WERI-Rb-1 (cell line): ENCODE measurements around the gene RIPOR2.

Experiments used
- DNase-seq: peaks from one replicate; pipeline ENCODE4 v3.0.0-alpha.2; 2020
- H3K27ac ChIP-seq: fragments of 250-450 bp; sonication (Bioruptor Pico); 2 replicates; pipeline ENCODE4 v1.5.1; 2020; ENCODE audit warnings: mild to moderate bottlenecking, moderate library complexity
- H3K27me3 ChIP-seq: fragments of 250-450 bp; sonication (Bioruptor Pico); 2 replicates; pipeline ENCODE4 v1.5.1; 2021; ENCODE audit warnings: mild to moderate bottlenecking, low read depth, moderate library complexity; ENCODE audit not compliant: insufficient read depth, severe bottlenecking
- H3K36me3 ChIP-seq: fragments of 250-450 bp; sonication (Bioruptor Pico); 2 replicates; pipeline ENCODE4 v1.5.1; 2020; ENCODE audit warnings: mild to moderate bottlenecking, moderate library complexity
- H3K4me3 ChIP-seq: 2 replicates; pipeline ENCODE4 v1.5.1; 2011; ENCODE audit warnings: low read depth, mild to moderate bottlenecking, control low read depth, low read length
- H3K9me3 ChIP-seq: fragments of 250-450 bp; sonication (Bioruptor Pico); 2 replicates; pipeline ENCODE4 v1.5.1; 2021; ENCODE audit warnings: mild to moderate bottlenecking, moderate library complexity; ENCODE audit not compliant: severe bottlenecking
- TF ChIP-seq, protein P1 (sequence below): IDR thresholded peaks from 2 replicates; pipeline ENCODE4 v1.5.1; 2011; ENCODE audit warnings: low read depth, mild to moderate bottlenecking, control low read depth, inconsistent platforms, low read length

Gene RIPOR2

DNA sequence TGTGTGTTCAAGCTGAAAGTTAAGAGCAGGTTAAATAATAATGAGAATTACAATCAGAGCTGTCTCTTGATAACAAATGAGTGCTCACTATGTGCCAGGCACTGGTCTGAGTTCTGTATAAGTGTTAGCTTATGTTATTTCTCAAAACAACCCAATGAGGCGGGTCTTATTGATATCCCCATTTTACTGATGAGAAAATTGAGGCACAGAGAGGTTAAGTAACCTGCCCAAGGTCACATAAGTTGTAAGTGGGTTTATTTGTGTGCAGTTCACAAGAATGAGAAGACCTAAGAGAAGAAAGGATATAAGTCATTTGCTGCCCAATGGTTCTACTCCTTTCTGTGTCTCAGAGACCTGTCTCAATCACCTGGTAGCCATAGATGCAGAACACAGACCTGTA is 103.0 kb downstream of the RIPOR2 start:
- Histone ChIP-seq H3K4me3 (no peak overlapping the region), H3K9me3 (no peaks in the 10 kb centered on the region), H3K36me3 (no peaks in the 10 kb centered on the region), H3K27ac (no peak overlapping the region), H3K27me3 (no peaks in the 10 kb centered on the region)
- no peak for DNase-seq
- TF ChIP-seq, protein P1, sequence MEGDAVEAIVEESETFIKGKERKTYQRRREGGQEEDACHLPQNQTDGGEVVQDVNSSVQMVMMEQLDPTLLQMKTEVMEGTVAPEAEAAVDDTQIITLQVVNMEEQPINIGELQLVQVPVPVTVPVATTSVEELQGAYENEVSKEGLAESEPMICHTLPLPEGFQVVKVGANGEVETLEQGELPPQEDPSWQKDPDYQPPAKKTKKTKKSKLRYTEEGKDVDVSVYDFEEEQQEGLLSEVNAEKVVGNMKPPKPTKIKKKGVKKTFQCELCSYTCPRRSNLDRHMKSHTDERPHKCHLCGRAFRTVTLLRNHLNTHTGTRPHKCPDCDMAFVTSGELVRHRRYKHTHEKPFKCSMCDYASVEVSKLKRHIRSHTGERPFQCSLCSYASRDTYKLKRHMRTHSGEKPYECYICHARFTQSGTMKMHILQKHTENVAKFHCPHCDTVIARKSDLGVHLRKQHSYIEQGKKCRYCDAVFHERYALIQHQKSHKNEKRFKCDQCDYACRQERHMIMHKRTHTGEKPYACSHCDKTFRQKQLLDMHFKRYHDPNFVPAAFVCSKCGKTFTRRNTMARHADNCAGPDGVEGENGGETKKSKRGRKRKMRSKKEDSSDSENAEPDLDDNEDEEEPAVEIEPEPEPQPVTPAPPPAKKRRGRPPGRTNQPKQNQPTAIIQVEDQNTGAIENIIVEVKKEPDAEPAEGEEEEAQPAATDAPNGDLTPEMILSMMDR = no peak

DNA sequence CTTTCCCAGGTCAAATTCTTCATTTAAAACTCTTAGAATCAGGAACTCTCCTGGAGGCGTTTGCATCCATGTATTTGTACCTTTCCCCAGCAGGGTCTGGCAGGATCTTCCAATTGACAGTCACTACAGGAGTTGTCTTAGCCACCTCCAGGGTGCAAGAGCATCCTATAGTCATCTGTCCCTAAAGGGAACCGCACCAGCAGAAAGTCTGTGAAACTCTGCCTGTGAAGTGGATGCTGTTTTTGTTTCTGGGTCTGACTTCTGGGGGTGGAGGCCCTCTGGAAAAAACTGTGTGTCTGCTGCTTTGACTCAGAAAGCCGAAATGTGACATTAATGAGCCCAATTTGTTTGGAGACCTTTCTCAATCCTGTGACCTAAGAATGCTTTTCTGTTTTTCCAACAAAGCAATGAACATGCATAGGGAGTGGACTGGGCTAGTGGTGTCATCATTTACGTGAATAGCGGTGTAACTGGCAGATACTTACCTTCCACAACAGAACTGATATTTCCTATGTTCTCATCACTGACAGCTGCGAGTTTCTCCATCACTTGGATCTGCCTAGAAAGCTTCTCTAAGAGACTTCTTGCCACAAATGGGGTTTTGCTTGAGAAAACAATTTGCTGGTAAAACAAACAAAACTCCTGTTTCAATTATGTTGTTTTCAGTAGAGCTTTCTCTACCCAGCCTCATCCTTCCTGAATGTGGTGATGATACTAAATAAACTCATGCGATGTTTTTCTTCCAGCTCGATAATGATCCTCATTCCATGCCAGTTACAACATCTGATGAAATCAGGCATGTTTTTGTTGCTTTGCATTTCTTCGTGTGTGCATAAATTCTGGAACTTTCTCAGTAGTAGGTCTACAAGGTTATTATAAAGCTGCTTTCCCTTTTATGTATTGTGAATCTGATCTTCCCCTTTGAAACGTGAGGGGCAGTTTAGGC is 103.7 kb downstream of the RIPOR2 start:
- DNase-seq = no peak
- no peak overlapping the region for H3K4me3 ChIP-seq
- H3K27ac ChIP-seq = no peak overlapping the region
- H3K36me3 ChIP-seq = no peaks in the 10 kb centered on the region
- H3K27me3 ChIP-seq = no peaks in the 10 kb centered on the region
- H3K9me3 ChIP-seq = no peaks in the 10 kb centered on the region
- TF ChIP-seq, protein P1 = no peak

DNA sequence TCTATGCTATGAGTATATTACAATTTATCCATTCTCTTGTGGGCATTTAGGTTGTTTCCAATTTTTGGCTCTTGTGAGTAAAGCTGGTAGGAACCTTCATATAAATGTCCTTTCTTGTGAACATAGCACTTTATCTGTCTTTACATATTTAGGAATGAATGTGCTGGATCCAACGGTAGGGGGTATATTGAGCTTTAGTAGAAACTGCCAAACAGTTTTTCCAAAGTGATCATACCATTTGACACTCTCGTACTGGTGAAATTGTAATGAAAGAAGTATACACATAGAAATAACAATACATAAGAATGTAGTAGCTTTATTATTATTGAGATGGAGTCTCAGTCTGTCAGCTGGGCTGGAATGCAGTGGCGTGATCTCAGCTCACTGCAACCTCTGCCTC is 106.1 kb downstream of the RIPOR2 start:
- Histone ChIP-seq H3K4me3 (no peak overlapping the region), H3K27ac (no peak overlapping the region), H3K27me3 (no peaks in the 10 kb centered on the region), H3K9me3 (no peaks in the 10 kb centered on the region), H3K36me3 (no peaks in the 10 kb centered on the region)
- TF ChIP-seq, protein P1 = no peak
- DNase-seq = no peak

DNA sequence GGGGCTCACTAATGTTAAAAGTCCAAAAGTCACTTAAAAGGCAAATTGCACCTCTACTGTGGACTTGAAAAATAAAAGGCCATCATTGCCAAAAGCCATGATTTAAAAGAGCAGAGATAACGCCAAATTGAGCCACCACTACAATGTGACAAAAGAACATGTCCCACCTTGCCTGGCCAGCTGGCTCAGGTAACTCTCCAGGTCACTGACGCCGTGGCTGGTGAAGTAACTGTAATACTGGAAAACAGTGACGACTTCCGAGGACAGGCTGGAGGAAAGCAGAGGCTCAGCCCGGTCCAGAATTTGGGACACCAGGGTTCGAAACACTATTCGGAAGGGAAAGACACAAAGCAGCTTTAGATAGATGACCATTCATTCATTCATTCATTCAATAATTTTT is 107.8 kb downstream of the RIPOR2 start:
- H3K36me3 ChIP-seq = no peaks in the 10 kb centered on the region
- H3K27ac ChIP-seq = no peak overlapping the region
- H3K9me3 ChIP-seq = peaks cover 2% of the 10 kb centered on the region
- no peak for DNase-seq
- no peaks in the 10 kb centered on the region for H3K27me3 ChIP-seq
- H3K4me3 ChIP-seq = no peak overlapping the region
- TF ChIP-seq, protein P1 = no peak

DNA sequence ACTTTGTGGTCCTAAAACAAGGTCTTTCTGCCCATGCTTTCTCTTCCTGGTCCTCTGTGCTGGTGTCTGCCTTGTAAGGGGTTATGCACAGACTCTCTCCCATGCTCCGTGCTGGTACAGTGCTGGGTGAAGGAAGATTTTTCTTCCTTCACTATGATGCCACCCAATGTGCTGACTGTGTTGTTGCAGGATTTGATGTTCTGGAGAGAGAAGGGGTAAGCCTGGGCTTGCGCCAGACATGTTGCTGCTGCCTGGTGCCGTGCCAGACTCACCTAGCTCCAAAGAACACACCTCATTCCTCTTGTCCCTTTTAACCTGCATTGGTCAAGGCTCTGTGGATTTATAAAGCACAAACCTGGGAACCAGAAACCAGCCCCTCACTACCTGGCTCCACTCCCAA is 108.6 kb downstream of the RIPOR2 start:
- H3K36me3 ChIP-seq = no peaks in the 10 kb centered on the region
- TF ChIP-seq, protein P1 = 0 out of 2 replicates have a peak, but pooled peaks have one; percentile 15
- H3K27ac ChIP-seq = no peak overlapping the region
- H3K4me3 ChIP-seq = no peak overlapping the region
- no peaks in the 10 kb centered on the region for H3K27me3 ChIP-seq
- peak; percentile 34 for DNase-seq
- H3K9me3 ChIP-seq = peaks cover 2% of the 10 kb centered on the region

DNA sequence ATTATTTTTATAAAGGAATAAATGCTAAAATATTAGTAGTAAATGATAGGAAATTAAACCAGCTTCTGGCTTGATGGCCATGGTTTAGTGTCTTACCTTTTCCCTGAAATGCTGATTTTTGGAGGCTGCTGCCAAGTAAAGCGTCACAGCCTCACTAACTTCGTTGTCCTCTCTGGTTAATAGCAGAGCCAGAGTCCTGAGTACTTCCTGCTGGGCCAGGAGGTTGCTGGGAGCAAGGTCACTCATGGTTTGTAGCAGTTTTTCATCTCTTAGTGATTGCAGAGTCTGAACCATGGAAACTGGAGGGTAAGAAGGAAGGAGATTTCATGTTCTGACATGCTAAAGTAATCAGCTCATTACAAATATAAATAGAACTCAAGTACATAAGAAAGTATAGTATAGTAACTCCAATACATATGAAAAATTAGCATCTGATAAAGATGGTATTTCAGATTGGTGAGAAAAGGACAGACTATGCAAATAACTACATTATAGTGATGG is 110.6 kb downstream of the RIPOR2 start:
- DNase-seq = no peak
- H3K4me3 ChIP-seq = no peak overlapping the region
- no peaks in the 10 kb centered on the region for H3K36me3 ChIP-seq
- no peaks in the 10 kb centered on the region for H3K27me3 ChIP-seq
- H3K27ac ChIP-seq = no peak overlapping the region
- H3K9me3 ChIP-seq = peaks cover 2% of the 10 kb centered on the region
- TF ChIP-seq, protein P1 = no peak
